ENCODE data around the gene ALDH8A1. TPM values are rescaled to one million over a fixed set of nuclear protein-coding genes. Genes with fewer than 3 reads are reported as not detected.

ALDH8A1 gene
- total RNA-seq, 1 donor from 2014 or later = 1.2 TPM

DNA sequence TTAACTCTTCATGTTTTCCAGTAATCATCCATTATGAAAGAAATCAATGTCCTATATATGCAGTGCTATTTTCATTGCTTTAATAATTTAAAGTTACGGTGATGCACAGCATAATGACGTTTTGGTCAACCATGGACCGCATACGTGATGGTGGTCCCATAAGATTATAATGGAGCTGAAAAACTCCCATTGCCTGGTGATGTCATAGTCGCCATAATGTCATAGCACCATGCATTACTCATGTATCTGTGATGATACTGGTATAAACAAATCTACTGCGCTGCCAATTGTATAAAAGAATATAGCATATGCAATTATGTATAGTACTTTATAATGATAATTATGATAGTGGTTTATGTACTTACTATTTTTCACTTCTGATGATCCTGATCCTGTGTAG lies 42.3 kb upstream of the ALDH8A1 start:
- intact Hi-C loops (cut with DNase I) = no loop called here
- TF ChIP-seq CTCF (IDR thresholded peaks at IDR 0.05) = no peak
- H3K4me1 ChIP-seq = no peaks in the 10 kb centered on the region
- no peaks in the 10 kb centered on the region for H3K9me3 ChIP-seq
- DNase-seq (no peak), ATAC-seq (no peak)
- peaks cover 49% of the 10 kb centered on the region for H3K36me3 ChIP-seq
- no peaks in the 10 kb centered on the region for H3K27me3 ChIP-seq
- H3K27ac ChIP-seq = no peak overlapping the region
- no peak overlapping the region for H3K4me3 ChIP-seq

DNA sequence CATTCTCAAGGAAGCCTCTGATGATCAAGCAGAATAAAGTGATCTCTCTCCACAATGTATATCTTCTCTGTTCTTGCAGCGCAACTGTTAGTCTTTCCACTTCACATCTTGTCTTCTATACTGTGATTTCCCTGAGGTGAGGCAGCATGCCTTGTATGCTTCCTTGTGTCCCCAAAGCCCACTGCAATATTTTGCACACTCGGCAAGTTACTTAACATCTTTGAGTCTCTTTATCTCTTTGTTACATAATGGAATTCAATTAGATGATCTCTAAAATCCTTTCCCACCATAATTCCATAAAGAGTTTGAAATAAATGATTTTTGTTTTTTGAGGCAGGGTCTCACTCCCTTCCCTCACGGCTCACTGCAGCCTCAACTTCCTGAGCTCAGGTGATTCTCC lies 40.4 kb upstream of the ALDH8A1 start:
- TF ChIP-seq CTCF (IDR thresholded peaks at IDR 0.05) = no peak
- H3K4me3 ChIP-seq = no peak overlapping the region
- ATAC-seq (no peak), DNase-seq (no peak)
- H3K36me3 ChIP-seq = peaks cover 43% of the 10 kb centered on the region
- no peaks in the 10 kb centered on the region for H3K27me3 ChIP-seq
- no peak overlapping the region for H3K27ac ChIP-seq
- intact Hi-C loops (cut with DNase I) = no loop called here
- no peaks in the 10 kb centered on the region for H3K9me3 ChIP-seq
- H3K4me1 ChIP-seq = no peaks in the 10 kb centered on the region

- no peak for TF ChIP-seq CTCF (IDR thresholded peaks at IDR 0.05)
- no peak for DNase-seq
- no peak overlapping the region for H3K4me3 ChIP-seq
- H3K27me3 ChIP-seq = no peaks in the 10 kb centered on the region
- intact Hi-C loops (cut with DNase I) = no loop called here
- no peak overlapping the region for H3K27ac ChIP-seq
- H3K4me1 ChIP-seq = no peaks in the 10 kb centered on the region
- H3K36me3 ChIP-seq = peaks cover 53% of the 10 kb centered on the region
- H3K9me3 ChIP-seq = no peaks in the 10 kb centered on the region
- no peak for ATAC-seq
Measured at GRCh38 chr6:134984821-134985220, 34.9 kb upstream of the ALDH8A1 start.

DNA sequence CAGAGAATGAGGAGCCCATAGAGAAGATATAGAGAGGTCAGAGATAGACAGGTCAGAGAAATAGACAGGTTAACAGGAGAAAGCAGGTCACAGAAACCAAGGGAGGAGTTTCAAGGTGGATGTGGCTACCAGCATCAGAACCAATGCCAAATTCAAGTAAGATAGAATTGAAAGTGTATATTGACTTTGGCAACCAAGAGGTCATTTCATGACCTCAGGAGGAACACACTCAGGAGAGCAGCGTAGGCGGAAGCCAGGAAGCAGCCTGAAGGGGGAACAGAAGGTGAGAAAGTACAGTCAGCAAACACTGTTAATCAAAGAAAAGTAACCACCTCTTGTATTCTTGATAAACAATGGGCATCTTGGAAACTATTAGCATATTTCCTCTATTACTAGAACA lies 33.9 kb upstream of the ALDH8A1 start:
- H3K4me3 ChIP-seq = no peak overlapping the region
- ATAC-seq (no peak), DNase-seq (no peak)
- no peaks in the 10 kb centered on the region for H3K4me1 ChIP-seq
- intact Hi-C loops (cut with DNase I) = no loop called here
- H3K27me3 ChIP-seq = no peaks in the 10 kb centered on the region
- H3K27ac ChIP-seq = no peak overlapping the region
- TF ChIP-seq CTCF (IDR thresholded peaks at IDR 0.05) = no peak
- peaks cover 57% of the 10 kb centered on the region for H3K36me3 ChIP-seq
- H3K9me3 ChIP-seq = no peaks in the 10 kb centered on the region

- peaks cover 67% of the 10 kb centered on the region for H3K36me3 ChIP-seq
- intact Hi-C loops (cut with DNase I) = no loop called here
- ATAC-seq = no peak
Measured at GRCh38 chr6:134982161-134982560, 32.3 kb upstream of the ALDH8A1 start.

More at GRCh38 chr6:134982161-134982560, 32.3 kb upstream of the ALDH8A1 start:
- no peak overlapping the region for H3K4me3 ChIP-seq
- no peak overlapping the region for H3K27ac ChIP-seq
- DNase-seq = no peak
- no peaks in the 10 kb centered on the region for H3K27me3 ChIP-seq
- TF ChIP-seq CTCF (IDR thresholded peaks at IDR 0.05) = no peak
- H3K4me1 ChIP-seq = no peaks in the 10 kb centered on the region
- no peaks in the 10 kb centered on the region for H3K9me3 ChIP-seq
